Activated CD8-positive, alpha-beta T cell treated with anti-CD3 and anti-CD28 coated beads for 36 hours (primary cell): ENCODE data around the gene ADSS1. TPM values are rescaled to one million over a fixed set of nuclear protein-coding genes. Genes with fewer than 3 reads are reported as not detected.

Experiments
- ATAC-seq: fragments of 200-7000 bp; cut with Tn5 transposase; one replicate; pipeline ENCODE4 v1.10.0; 2021; ENCODE audit warnings: mild to moderate bottlenecking, moderate library complexity
- CTCF ChIA-PET: fragments of 350-600 bp; sonication (Branson Sonifier 250); formaldehyde crosslinking; loops from one replicate; lab custom pipeline; 2021; ENCODE audit warnings: antibody characterized with exemption; lab: Charles Lee
- POLR2A ChIA-PET: fragments of 350-600 bp; sonication (Branson Sonifier 250); formaldehyde crosslinking; loops from one replicate; lab custom pipeline; 2021; ENCODE audit warnings: antibody characterized with exemption; lab: Charles Lee
- DNase-seq: peaks from one replicate; pipeline ENCODE4 v3.0.0-alpha.2; 2020
- H3K27ac Mint-ChIP-seq: one replicate; pipeline ENCODE4 v1.8.0; 2021; ENCODE audit warnings: mild to moderate bottlenecking, mixed read lengths
- H3K27me3 Mint-ChIP-seq: one replicate; pipeline ENCODE4 v1.8.0; 2021; ENCODE audit warnings: mixed read lengths
- H3K36me3 Mint-ChIP-seq: one replicate; pipeline ENCODE4 v1.8.0; 2021; ENCODE audit warnings: low read depth, mixed read lengths
- H3K4me1 Mint-ChIP-seq: one replicate; pipeline ENCODE4 v1.8.0; 2021; ENCODE audit warnings: low read depth, mixed read lengths
- H3K4me3 Mint-ChIP-seq: one replicate; pipeline ENCODE4 v1.8.0; 2021; ENCODE audit warnings: mild to moderate bottlenecking, moderate library complexity, mixed read lengths
- H3K9me3 Mint-ChIP-seq: one replicate; pipeline ENCODE4 v1.8.0; 2021; ENCODE audit warnings: mixed read lengths
- CTCF ChIP-seq: fragments of 200-600 bp; IDR thresholded peaks from one replicate; pipeline ENCODE4 v1.8.0; 2022; ENCODE audit warnings: antibody characterized with exemption, mild to moderate bottlenecking
- intact Hi-C: fragments of 100-400 bp; cut with micrococcal nuclease; formaldehyde crosslinking; loops from one replicate; pipeline ENCODE4 v1.10.0; 2022
- total RNA-seq, 2 experiments: library from RNA; stranded (reverse); gene quantifications; one replicate each; pipeline ENCODE4 v1.2.3, GENCODE V29; 2021

ADSS1 gene
- total RNA-seq, 2 experiments from 2014 or later = 2.7 to 3.0 TPM

GRCh38 chr14:104677512-104678332 is 46.3 kb upstream of the ADSS1 start:
- peak overlapping the region; percentile 67 for H3K4me3 Mint-ChIP-seq

GRCh38 chr14:104678346-104678745 is 45.7 kb upstream of the ADSS1 start:
- ATAC-seq (peak; percentile 11), DNase-seq (no peak)
- ChIA-PET POLR2A (interaction anchor here (0.5 to 2.8 kb wide), 9 partner anchors 9 to 556 kb away, joined by 3 to 26 read pairs (median 4); partner anchors contain the start of gene SIVA1), CTCF (interaction anchor here (1.1 to 4.7 kb wide), 4 partner anchors 9 to 600 kb away, joined by 3 to 24 read pairs (median 10); no protein-coding TSS in a partner anchor)
- peak overlapping the region; percentile 83 for H3K27ac Mint-ChIP-seq
- no peaks in the 10 kb centered on the region for H3K27me3 Mint-ChIP-seq
- H3K4me1 Mint-ChIP-seq = peaks cover 29% of the 10 kb centered on the region
- intact Hi-C loops = no loop called here
- H3K4me3 Mint-ChIP-seq = peak overlapping the region; percentile 67
- H3K9me3 Mint-ChIP-seq = no peaks in the 10 kb centered on the region
- H3K36me3 Mint-ChIP-seq = no peaks in the 10 kb centered on the region
- no peak for TF ChIP-seq CTCF

More at GRCh38 chr14:104677512-104678332, 46.3 kb upstream of the ADSS1 start:
- no peak for TF ChIP-seq CTCF
- intact Hi-C loops = no loop called here
- Mint-ChIP-seq H3K27me3 (no peaks in the 10 kb centered on the region), H3K27ac (peak overlapping the region; percentile 83), H3K4me1 (peaks cover 29% of the 10 kb centered on the region), H3K36me3 (no peaks in the 10 kb centered on the region), H3K9me3 (no peaks in the 10 kb centered on the region)
- ATAC-seq = peak; percentile 75
- peak; percentile 83 for DNase-seq
- ChIA-PET CTCF (interaction anchor here (1.1 to 4.7 kb wide), 4 partner anchors 10 to 600 kb away, joined by 3 to 24 read pairs (median 10); no protein-coding TSS in a partner anchor), POLR2A (interaction anchor here (0.7 to 2.8 kb wide), 8 partner anchors 10 to 211 kb away, joined by 3 to 26 read pairs (median 4); partner anchors contain the start of gene SIVA1)

GRCh38 chr14:104678901-104679705 is 44.9 kb upstream of the ADSS1 start:
- no peaks in the 10 kb centered on the region for H3K36me3 Mint-ChIP-seq
- no peaks in the 10 kb centered on the region for H3K27me3 Mint-ChIP-seq
- no peak for TF ChIP-seq CTCF
- no peak for ATAC-seq
- H3K27ac Mint-ChIP-seq = peak overlapping the region; percentile 83
- H3K4me3 Mint-ChIP-seq = peak overlapping the region; percentile 67
- POLR2A ChIA-PET = interaction anchor here (0.5 to 2.8 kb wide), 7 partner anchors 8 to 556 kb away, joined by 3 to 26 read pairs (median 4); partner anchors contain the start of gene SIVA1
- intact Hi-C loops = no loop called here
- peaks cover 25% of the 10 kb centered on the region for H3K4me1 Mint-ChIP-seq
- CTCF ChIA-PET = interaction anchor here (3.1 to 4.7 kb wide), 2 partner anchors 9 to 14 kb away, joined by 14 to 24 read pairs; no protein-coding TSS in a partner anchor
- H3K9me3 Mint-ChIP-seq = no peaks in the 10 kb centered on the region
- no peak for DNase-seq

- no peak for DNase-seq
- Mint-ChIP-seq H3K4me1 (peaks cover 25% of the 10 kb centered on the region), H3K4me3 (no peak overlapping the region), H3K36me3 (no peaks in the 10 kb centered on the region), H3K9me3 (no peaks in the 10 kb centered on the region), H3K27ac (peak overlapping the region; percentile 64), H3K27me3 (no peaks in the 10 kb centered on the region)
- no peak for ATAC-seq
- POLR2A ChIA-PET = interaction anchor here (0.9 to 1.0 kb wide), 2 partner anchors 14 to 72 kb away, joined by 3 read pairs; no protein-coding TSS in a partner anchor
- intact Hi-C loops = no loop called here
- CTCF ChIA-PET = interaction anchor here (1.5 kb wide), 1 partner anchor 15 kb away, joined by 5 read pairs; no protein-coding TSS in a partner anchor
- no peak for TF ChIP-seq CTCF
These were observed 43.8 kb upstream of the ADSS1 start for GRCh38 chr14:104680056-104680805.
